ENCODE results near the gene USH1C. TPM values are rescaled to one million over a fixed set of nuclear protein-coding genes. Genes with fewer than 3 reads are reported as not detected.

The USH1C gene
- total and polyA plus RNA-seq, 2 of the 4 experiments (the other 2 are of a cell fraction) = not detected

DNA sequence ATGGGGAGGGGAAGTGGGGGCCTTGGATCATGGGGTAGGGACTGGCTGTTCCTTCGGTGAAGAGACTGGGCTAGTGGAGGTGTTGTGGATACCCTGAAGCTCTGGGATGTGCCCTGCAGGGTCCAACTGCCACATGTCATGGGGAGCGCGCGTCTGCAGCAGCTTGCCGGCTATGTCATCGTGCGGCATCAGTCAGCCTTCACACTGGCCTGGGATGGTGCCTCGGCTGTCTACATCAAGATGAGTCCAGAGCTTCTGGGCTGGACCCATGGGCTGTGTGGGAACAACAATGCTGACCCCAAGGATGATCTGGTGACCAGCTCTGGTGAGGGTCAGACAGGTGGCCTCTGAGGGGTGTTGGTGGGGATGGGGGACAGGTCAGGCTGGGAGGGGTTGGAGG lies 12.8 kb upstream of the USH1C start:
- H4K91ac ChIP-seq (ENCODE audit: insufficient read depth, low read depth, low read length) = no peak overlapping the region
- H2BK5ac ChIP-seq (ENCODE audit: low read depth, low read length, poor library complexity, severe bottlenecking) = no peak overlapping the region
- no peak overlapping the region for H3K27ac ChIP-seq (ENCODE audit: insufficient read depth, low read length)
- H4K8ac ChIP-seq (ENCODE audit: low read depth in 2 of 2, low read length in 2 of 2) = no peak overlapping the region
- POLR2A ChIA-PET (ENCODE audit: unreplicated experiment) = no interaction called here
- H2AK9ac ChIP-seq (replicated peaks; ENCODE audit: low read depth, low read length, poor library complexity) = no peak overlapping the region
- H2BK120ac ChIP-seq (ENCODE audit: low read depth, low read length) = no peak overlapping the region
- H3K14ac ChIP-seq (replicated peaks; ENCODE audit: low read depth, low read length) = no peak overlapping the region
- no peak overlapping the region for H3K18ac ChIP-seq (ENCODE audit: low read depth, low read length)
- H2AFZ ChIP-seq (replicated peaks; ENCODE audit: low read length, poor library complexity) = no peak overlapping the region
- H2BK15ac ChIP-seq (ENCODE audit: low read depth, low read length) = no peak overlapping the region
- H3K56ac ChIP-seq (ENCODE audit: extremely low read depth, insufficient read depth, low read length) = no peak overlapping the region
- no peaks in the 10 kb centered on the region for H3K4me1 ChIP-seq (ENCODE audit: control insufficient read depth, insufficient read depth, low read length)
- no peaks in the 10 kb centered on the region for H3K9me3 ChIP-seq (ENCODE audit: control insufficient read depth, insufficient read depth, low read length)
- no peaks in the 10 kb centered on the region for H3K9me1 ChIP-seq (ENCODE audit: insufficient read depth, low read length)
- H4K5ac ChIP-seq (ENCODE audit: low read depth, low read length) = no peak overlapping the region
- no peak for ATAC-seq (ENCODE audit: low read depth)
- intact Hi-C loops (cut with micrococcal nuclease) = no loop called here
- H3K23ac ChIP-seq (ENCODE audit: low read depth, low read length) = no peak overlapping the region
- H3K4me3 ChIP-seq (ENCODE audit: insufficient read depth, low read depth, low read length) = no peak overlapping the region
- no peaks in the 10 kb centered on the region for H3K36me3 ChIP-seq (ENCODE audit: control insufficient read depth, insufficient read depth, low read length)
- no peak overlapping the region for H3K4ac ChIP-seq (ENCODE audit: low read depth, low read length)
- TF ChIP-seq BHLHE40 (IDR thresholded peaks at IDR 0.05; ENCODE audit: low read depth, low read length) (no peak), USF2 (IDR thresholded peaks at IDR 0.05; ENCODE audit: low read depth, low read length) (no peak), MXI1 (IDR thresholded peaks at IDR 0.05; ENCODE audit: borderline replicate concordance, low read depth, low read length) (no peak), CEBPB (IDR thresholded peaks at IDR 0.05; ENCODE audit: low read depth, low read length) (no peak), RFX5 (IDR thresholded peaks at IDR 0.05; ENCODE audit: low read depth, low read length) (no peak), MAZ (IDR thresholded peaks at IDR 0.05; ENCODE audit: borderline replicate concordance, low read depth, low read length) (no peak), ELK1 (IDR thresholded peaks at IDR 0.05; ENCODE audit: borderline replicate concordance, low read depth, low read length) (no peak), RAD21 (IDR thresholded peaks at IDR 0.05; ENCODE audit: low read length) (no peak), CHD1 (IDR thresholded peaks at IDR 0.05; ENCODE audit: low read depth, low read length) (no peak), POLR2A (IDR thresholded peaks at IDR 0.05; ENCODE audit: low read depth, low read length) (no peak), NFE2L2 (IDR thresholded peaks at IDR 0.05; ENCODE audit: low read depth, low read length) (no peak), MAFK (IDR thresholded peaks at IDR 0.05; ENCODE audit: low read depth, low read length) (no peak), FOS (IDR thresholded peaks at IDR 0.05; ENCODE audit: low read depth, low read length) (no peak), RCOR1 (IDR thresholded peaks at IDR 0.05; ENCODE audit: insufficient replicate concordance, low read length) (no peak), CTCF (conservative IDR thresholded peaks at IDR 0.05; ENCODE audit: low read depth, low read length) (no peak), SMC3 (IDR thresholded peaks at IDR 0.05; ENCODE audit: low read depth, low read length) (no peak)
- in situ Hi-C loops (cut with MboI; ENCODE audit: low sequenced_read_pairs) = no loop called here
- peaks cover 5% of the 10 kb centered on the region; the same call in 1 of the 2 replicates for H3K27me3 ChIP-seq (ENCODE audit: control insufficient read depth, insufficient read depth, low read length)
- BruUV-seq (replicated peaks) = no TSS peak
- no peak overlapping the region for H2AK5ac ChIP-seq (ENCODE audit: low read depth, low read length)
- H3K79me1 ChIP-seq (ENCODE audit: low read depth in 1 of 2, low read length in 2 of 2) = no peaks in the 10 kb centered on the region
- DNase-seq = no peak
- no peak overlapping the region for H3K9ac ChIP-seq (ENCODE audit: low read depth, low read length)
- dilution Hi-C loops (cut with HindIII; ENCODE audit: low sequenced_read_pairs, unreplicated experiment) = no loop called here
- no peak overlapping the region for H3K4me2 ChIP-seq (ENCODE audit: low read depth, low read length)
- no peak overlapping the region for H2BK20ac ChIP-seq (ENCODE audit: low read depth, low read length)
- 83% methylated on average over 5 of the region's 8 CpGs; no CpG with 5 or more reads in 1 of the 2 experiments for WGBS, 2 experiments (ENCODE audit: extremely low coverage in 2 of 2, insufficient read length in 1 of 2)
- H4K20me1 ChIP-seq (ENCODE audit: insufficient read depth, low read length) = no peaks in the 10 kb centered on the region
- CTCF ChIA-PET = no interaction called here

All from IMR-90 (cell line).